Glutamatergic neuron (in vitro differentiated cells): Measurements from ENCODE around the gene C22orf31. TPM values are rescaled to one million over a fixed set of nuclear protein-coding genes. Genes with fewer than 3 reads are reported as not detected.

Experiments
- DNase-seq: peaks from one replicate; pipeline ENCODE4 v3.0.0; 2022
- H3K27ac Mint-ChIP-seq: one replicate; pipeline ENCODE4 v1.8.0; 2020; ENCODE audit warnings: mild to moderate bottlenecking, mixed read lengths, inconsistent platforms; ENCODE audit not compliant: unreplicated experiment
- H3K27me3 Mint-ChIP-seq: one replicate; pipeline ENCODE4 v1.8.0; 2020; ENCODE audit warnings: mild to moderate bottlenecking, moderate library complexity, mixed read lengths, inconsistent platforms; ENCODE audit not compliant: unreplicated experiment
- H3K36me3 Mint-ChIP-seq: one replicate; pipeline ENCODE4 v1.8.0; 2020; ENCODE audit warnings: mild to moderate bottlenecking, mixed read lengths, inconsistent platforms; ENCODE audit not compliant: unreplicated experiment
- H3K4me1 Mint-ChIP-seq: one replicate; pipeline ENCODE4 v1.8.0; 2020; ENCODE audit warnings: mild to moderate bottlenecking, low read depth, mixed read lengths, inconsistent platforms; ENCODE audit not compliant: unreplicated experiment
- H3K4me3 Mint-ChIP-seq: one replicate; pipeline ENCODE4 v1.8.0; 2020; ENCODE audit warnings: mild to moderate bottlenecking, mixed read lengths, inconsistent platforms; ENCODE audit not compliant: unreplicated experiment
- H3K9me3 Mint-ChIP-seq: one replicate; pipeline ENCODE4 v1.8.0; 2020; ENCODE audit warnings: mild to moderate bottlenecking, moderate library complexity, mixed read lengths, inconsistent platforms; ENCODE audit not compliant: unreplicated experiment
- CTCF ChIP-seq: fragments of 200-600 bp; sonication (generic); IDR thresholded peaks from one replicate; pipeline ENCODE4 v1.5.0; 2021; ENCODE audit not compliant: partially characterized antibody, unreplicated experiment
- total RNA-seq: library from RNA; stranded (reverse); fragmentation: NEBNext Ultra II Directional; extraction: Animal tissue kit (Norgen Biotek cat#: 25700); gene quantifications from one replicate; pipeline ENCODE4 v1.2.1, GENCODE V29; 2021; ENCODE audit not compliant: unreplicated experiment

Gene C22orf31
- total RNA-seq, 1 donor from 2014 or later, result not detected

GRCh38 chr22:29072979-29073617 lies 11.5 kb upstream of the C22orf31 start, which contains the start of gene KREMEN1:
TSS of gene KREMEN1 (plus strand) at chr22:29073035. CDS start at chr22:29073131, 96 bp downstream.
- peak; percentile 35 for DNase-seq
- H3K27me3 Mint-ChIP-seq, result peaks cover 9% of the 10 kb centered on the region
- H3K36me3 Mint-ChIP-seq, result no peaks in the 10 kb centered on the region
- H3K9me3 Mint-ChIP-seq, result no peaks in the 10 kb centered on the region
- peak within 1 kb of the TSS; percentile 34 for H3K27ac Mint-ChIP-seq
- H3K4me1 Mint-ChIP-seq, result peaks cover 7% of the 10 kb centered on the region
- H3K4me3 Mint-ChIP-seq, result peak within 1 kb of the TSS; percentile 76
- TF ChIP-seq CTCF, result no peak

GRCh38 chr22:29072193-29072978 lies 10.8 kb upstream of the C22orf31 start:
- H3K36me3 Mint-ChIP-seq, result no peaks in the 10 kb centered on the region
- no peaks in the 10 kb centered on the region for H3K9me3 Mint-ChIP-seq
- peak overlapping the region; percentile 76 for H3K4me3 Mint-ChIP-seq
- peaks cover 9% of the 10 kb centered on the region for H3K27me3 Mint-ChIP-seq
- H3K27ac Mint-ChIP-seq, result peak overlapping the region; percentile 34
- DNase-seq, result peak; percentile 80
- TF ChIP-seq CTCF, result no peak
- H3K4me1 Mint-ChIP-seq, result peaks cover 5% of the 10 kb centered on the region

GRCh38 chr22:29071261-29072045 lies 9.8 kb upstream of the C22orf31 start:
- Mint-ChIP-seq H3K36me3 (peaks cover 4% of the 10 kb centered on the region), H3K27me3 (peaks cover 10% of the 10 kb centered on the region), H3K9me3 (no peaks in the 10 kb centered on the region), H3K4me3 (peak overlapping the region; percentile 76), H3K4me1 (peaks cover 5% of the 10 kb centered on the region), H3K27ac (peak overlapping the region; percentile 44)
- DNase-seq, result peak; percentile 55
- no peak for TF ChIP-seq CTCF

- Mint-ChIP-seq H3K27me3 (peaks cover 10% of the 10 kb centered on the region), H3K36me3 (peaks cover 4% of the 10 kb centered on the region), H3K4me3 (peak overlapping the region; percentile 75), H3K4me1 (peaks cover 5% of the 10 kb centered on the region), H3K27ac (peak overlapping the region; percentile 43), H3K9me3 (no peaks in the 10 kb centered on the region)
- no peak for DNase-seq
- TF ChIP-seq CTCF, result no peak
Observed at GRCh38 chr22:29070490-29070889, 8.9 kb upstream of the C22orf31 start.
